ENCODE measurements around the gene P2RY6. TPM values are rescaled to one million over a fixed set of nuclear protein-coding genes. Genes with fewer than 3 reads are reported as not detected.

The P2RY6 gene
- total and polyA plus RNA-seq, 10 of the 15 experiments (the other 5 are each of a cell fraction or from before 2014, with no cell fraction given) = 0.05 to 0.90 (median 0.22) TPM; not detected in 4

- RAD21 ChIA-PET (ENCODE audit: unreplicated experiment) = no interaction called here
- POLR2A ChIA-PET = interaction anchor here (0.5 to 0.6 kb wide), 2 partner anchors 557 to 642 kb away, joined by 3 read pairs; no protein-coding TSS in a partner anchor
- intact Hi-C loops (cut with micrococcal nuclease; ENCODE audit: unreplicated experiment) (no loop called here), in situ Hi-C loops (cut with MboI) (no loop called here)
- Histone ChIP-seq H3K9me3 (replicated peaks; ENCODE audit: control insufficient read depth, insufficient read depth, low read length) (no peaks in the 10 kb centered on the region), H3K4me2 (ENCODE audit: control insufficient read depth, insufficient read depth) (no peak overlapping the region), H3K4me3 (no peak overlapping the region), H3K36me3 (ENCODE audit: control insufficient read depth in 2 of 2, insufficient read depth in 2 of 2, low read length in 1 of 2) (no peaks in the 10 kb centered on the region), H3K27ac (ENCODE audit: control insufficient read depth, insufficient read depth) (no peak overlapping the region), H2AFZ (ENCODE audit: control insufficient read depth, low read depth, low read length) (no peak overlapping the region), H4K20me1 (ENCODE audit: control insufficient read depth, insufficient read depth) (no peaks in the 10 kb centered on the region), H3K4me1 (ENCODE audit: control insufficient read depth, insufficient read depth, low read length) (peaks cover 36% of the 10 kb centered on the region), H3K9ac (ENCODE audit: control insufficient read depth, insufficient read depth, low read length) (no peak overlapping the region), H3K79me2 (ENCODE audit: control insufficient read depth, insufficient read depth, low read length) (no peaks in the 10 kb centered on the region), H3K27me3 (replicated peaks in 1 of 2; ENCODE audit: control insufficient read depth in 2 of 2, insufficient read depth in 2 of 2, low read length in 1 of 2) (no peaks in the 10 kb centered on the region; a peak in 1 of 4 replicates)
- FAIRE-seq (no peak), DNase-seq (ENCODE audit: low read depth, low spot score) (no peak), ATAC-seq (no peak)
- WGBS (ENCODE audit: insufficient coverage, insufficient replicate concordance, low lambda C conversion rate, missing lambda C conversion rate) = 95% methylated on average over 7 of the region's 7 CpGs
- TF ChIP-seq SMARCA5 (IDR thresholded peaks at IDR 0.05) = no peak
- TF ChIP-seq YY1 (IDR thresholded peaks at IDR 0.05; ENCODE audit: low read depth, low read length) = no peak
- TF ChIP-seq RAD21 (IDR thresholded peaks at IDR 0.05; ENCODE audit: insufficient read depth, low read depth, low read length) = no peak
- TF ChIP-seq PRDM15 (CRISPR knock-in tag; IDR thresholded peaks at IDR 0.05) = no peak
- TF ChIP-seq TAF1 (IDR thresholded peaks at IDR 0.05; ENCODE audit: borderline replicate concordance, low read depth, low read length) = no peak
- TF ChIP-seq, protein P1, sequence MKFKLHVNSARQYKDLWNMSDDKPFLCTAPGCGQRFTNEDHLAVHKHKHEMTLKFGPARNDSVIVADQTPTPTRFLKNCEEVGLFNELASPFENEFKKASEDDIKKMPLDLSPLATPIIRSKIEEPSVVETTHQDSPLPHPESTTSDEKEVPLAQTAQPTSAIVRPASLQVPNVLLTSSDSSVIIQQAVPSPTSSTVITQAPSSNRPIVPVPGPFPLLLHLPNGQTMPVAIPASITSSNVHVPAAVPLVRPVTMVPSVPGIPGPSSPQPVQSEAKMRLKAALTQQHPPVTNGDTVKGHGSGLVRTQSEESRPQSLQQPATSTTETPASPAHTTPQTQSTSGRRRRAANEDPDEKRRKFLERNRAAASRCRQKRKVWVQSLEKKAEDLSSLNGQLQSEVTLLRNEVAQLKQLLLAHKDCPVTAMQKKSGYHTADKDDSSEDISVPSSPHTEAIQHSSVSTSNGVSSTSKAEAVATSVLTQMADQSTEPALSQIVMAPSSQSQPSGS (IDR thresholded peaks at IDR 0.05; ENCODE audit: low read length) = no peak
- TF ChIP-seq HCFC1 (IDR thresholded peaks at IDR 0.05; ENCODE audit: low read length) = no peak
- TF ChIP-seq ETV6 (conservative IDR thresholded peaks at IDR 0.05 in 1 of 2, IDR thresholded peaks at IDR 0.05 in 1 of 2; ENCODE audit: borderline replicate concordance in 1 of 2, low read depth in 1 of 2) = no peak
- TF ChIP-seq KDM1A (IDR thresholded peaks at IDR 0.05; ENCODE audit: borderline replicate concordance) = no peak
- TF ChIP-seq EZH2 (IDR thresholded peaks at IDR 0.05; ENCODE audit: borderline replicate concordance, control insufficient read depth, low read depth, low read length) = no peak
- TF ChIP-seq, protein P2, sequence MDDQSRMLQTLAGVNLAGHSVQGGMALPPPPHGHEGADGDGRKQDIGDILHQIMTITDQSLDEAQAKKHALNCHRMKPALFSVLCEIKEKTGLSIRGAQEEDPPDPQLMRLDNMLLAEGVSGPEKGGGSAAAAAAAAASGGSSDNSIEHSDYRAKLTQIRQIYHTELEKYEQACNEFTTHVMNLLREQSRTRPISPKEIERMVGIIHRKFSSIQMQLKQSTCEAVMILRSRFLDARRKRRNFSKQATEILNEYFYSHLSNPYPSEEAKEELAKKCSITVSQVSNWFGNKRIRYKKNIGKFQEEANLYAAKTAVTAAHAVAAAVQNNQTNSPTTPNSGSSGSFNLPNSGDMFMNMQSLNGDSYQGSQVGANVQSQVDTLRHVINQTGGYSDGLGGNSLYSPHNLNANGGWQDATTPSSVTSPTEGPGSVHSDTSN (IDR thresholded peaks at IDR 0.05; ENCODE audit: insufficient replicate concordance, low read depth, low read length) = no peak
- TF ChIP-seq ASH2L (IDR thresholded peaks at IDR 0.05; ENCODE audit: borderline replicate concordance, low read depth) = no peak
- no peak for TF ChIP-seq NBN (IDR thresholded peaks at IDR 0.05)
- no peak for TF ChIP-seq BMI1 (IDR thresholded peaks at IDR 0.05; ENCODE audit: borderline replicate concordance)
- TF ChIP-seq NR2C1 (IDR thresholded peaks at IDR 0.05) = no peak
- TF ChIP-seq IRF4 (IDR thresholded peaks at IDR 0.05; ENCODE audit: low read depth, low read length) = no peak
- no peak for TF ChIP-seq SRF (IDR thresholded peaks at IDR 0.05; ENCODE audit: low read depth in 2 of 2, low read length in 2 of 2)
- TF ChIP-seq TBL1XR1 (IDR thresholded peaks at IDR 0.05; ENCODE audit: low read depth, low read length) = no peak
- TF ChIP-seq, protein P3, sequence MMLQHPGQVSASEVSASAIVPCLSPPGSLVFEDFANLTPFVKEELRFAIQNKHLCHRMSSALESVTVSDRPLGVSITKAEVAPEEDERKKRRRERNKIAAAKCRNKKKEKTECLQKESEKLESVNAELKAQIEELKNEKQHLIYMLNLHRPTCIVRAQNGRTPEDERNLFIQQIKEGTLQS (IDR thresholded peaks at IDR 0.05; ENCODE audit: borderline replicate concordance, extremely low read depth, low read depth, low read length) = no peak
- CTCF ChIA-PET = interaction anchor here (0.6 to 1.2 kb wide), 5 partner anchors 10 to 328 kb away, joined by 3 to 4 read pairs (median 4); no protein-coding TSS in a partner anchor
- SMC1A ChIA-PET (ENCODE audit: uncharacterized antibody, unreplicated experiment) = interaction anchor here (1.3 to 3.1 kb wide), 2 partner anchors 16 to 18 kb away, joined by 3 to 11 read pairs; no protein-coding TSS in a partner anchor
- BruUV-seq (replicated peaks) = no TSS peak
Measured at GRCh38 chr11:73272680-73273038, 521 bp downstream of the P2RY6 start.
